WTC11 (cell line): Measurements from ENCODE around the gene ZSCAN21. TPM values are rescaled to one million over a fixed set of nuclear protein-coding genes. Genes with fewer than 3 reads are reported as not detected.

Source experiments
- CREM ChIP-seq: sonication (generic); formaldehyde crosslinking; IDR thresholded peaks from 2 replicates; pipeline ENCODE4 v1.8.1; 2022; ENCODE audit warnings: mild to moderate bottlenecking, missing genetic modification reagents, moderate library complexity
- ELF4 ChIP-seq: sonication (generic); formaldehyde crosslinking; IDR thresholded peaks from 2 replicates; pipeline ENCODE4 v1.8.1; 2022; ENCODE audit warnings: low read depth, mild to moderate bottlenecking, moderate library complexity, missing genetic modification reagents
- ESRRA ChIP-seq: sonication (generic); formaldehyde crosslinking; IDR thresholded peaks from 2 replicates; pipeline ENCODE4 v1.8.1; 2022; ENCODE audit warnings: mild to moderate bottlenecking, missing genetic modification reagents, borderline replicate concordance
- JAZF1 ChIP-seq: fragments of 250-450 bp; sonication (Bioruptor Pico); IDR thresholded peaks from 2 replicates; pipeline ENCODE4 v1.9.0; 2021; ENCODE audit warnings: moderate library complexity, mild to moderate bottlenecking, inconsistent platforms
- KAT7 ChIP-seq: sonication (generic); formaldehyde crosslinking; IDR thresholded peaks from 2 replicates; pipeline ENCODE4 v1.8.1; 2023; ENCODE audit warnings: missing genetic modification reagents, mild to moderate bottlenecking, borderline replicate concordance
- MYBL2 ChIP-seq: sonication (generic); formaldehyde crosslinking; IDR thresholded peaks from 2 replicates; pipeline ENCODE4 v1.8.1; 2023; ENCODE audit warnings: mild to moderate bottlenecking, moderate library complexity, missing genetic modification reagents
- NFATC4 ChIP-seq: fragments of 250-450 bp; sonication (Bioruptor Pico); IDR thresholded peaks from 2 replicates; pipeline ENCODE4 v1.9.0; 2021; ENCODE audit warnings: mild to moderate bottlenecking
- NR1H2 ChIP-seq: sonication (generic); formaldehyde crosslinking; IDR thresholded peaks from 2 replicates; pipeline ENCODE4 v1.9.0; 2021; ENCODE audit warnings: mild to moderate bottlenecking, moderate library complexity, missing genetic modification reagents
- SMAD3 ChIP-seq: sonication (generic); formaldehyde crosslinking; IDR thresholded peaks from 2 replicates; pipeline ENCODE4 v1.8.0; 2022; ENCODE audit warnings: missing genetic modification reagents, mild to moderate bottlenecking, borderline replicate concordance
- TEAD1 ChIP-seq: sonication (generic); formaldehyde crosslinking; IDR thresholded peaks from 2 replicates; pipeline ENCODE4 v1.8.0; 2022; ENCODE audit warnings: mild to moderate bottlenecking, missing genetic modification reagents
- TP53 ChIP-seq: sonication (generic); formaldehyde crosslinking; IDR thresholded peaks from 2 replicates; pipeline ENCODE4 v1.8.1; 2023; ENCODE audit warnings: mild to moderate bottlenecking, missing genetic modification reagents
- ZNF232 ChIP-seq: sonication (generic); formaldehyde crosslinking; IDR thresholded peaks from 2 replicates; pipeline ENCODE4 v1.8.0; 2022; ENCODE audit warnings: mild to moderate bottlenecking, missing genetic modification reagents
- ZNF317 ChIP-seq: sonication (generic); formaldehyde crosslinking; IDR thresholded peaks from 2 replicates; pipeline ENCODE4 v1.8.1; 2023; ENCODE audit warnings: low read depth, mild to moderate bottlenecking, moderate library complexity, missing genetic modification reagents, borderline replicate concordance
- ZNF423 ChIP-seq: fragments of 250-450 bp; sonication (Bioruptor Pico); IDR thresholded peaks from 2 replicates; pipeline ENCODE4 v2.1.2; 2022; ENCODE audit warnings: mild to moderate bottlenecking, moderate library complexity
- total RNA-seq: library from RNA; stranded (reverse); gene quantifications from 3 replicates; pipeline ENCODE4 v1.2.3, GENCODE V29; 2021
- TF ChIP-seq, protein P1 (sequence below): fragments of 250-450 bp; sonication (Bioruptor Pico); IDR thresholded peaks from 2 replicates; pipeline ENCODE4 v1.8.0; 2021; ENCODE audit warnings: mild to moderate bottlenecking
- TF ChIP-seq, protein P2 (sequence below): sonication (generic); formaldehyde crosslinking; IDR thresholded peaks from 2 replicates; pipeline ENCODE4 v1.8.1; 2022; ENCODE audit warnings: missing genetic modification reagents, borderline replicate concordance
- TF ChIP-seq, protein P3 (sequence below): sonication (generic); formaldehyde crosslinking; IDR thresholded peaks from 2 replicates; pipeline ENCODE4 v1.8.1; 2022; ENCODE audit warnings: mild to moderate bottlenecking, missing genetic modification reagents, moderate library complexity, borderline replicate concordance
- TF ChIP-seq, protein P4 (sequence below): fragments of 200-600 bp; IDR thresholded peaks from 2 replicates; pipeline ENCODE4 v1.8.0; 2022; ENCODE audit warnings: antibody characterized with exemption
- TF ChIP-seq, protein P5 (sequence below): sonication (generic); formaldehyde crosslinking; IDR thresholded peaks from 2 replicates; pipeline ENCODE4 v1.8.0; 2022; ENCODE audit warnings: mild to moderate bottlenecking, missing genetic modification reagents
- TF ChIP-seq, protein P6 (sequence below): fragments of 250-450 bp; sonication (Bioruptor Pico); IDR thresholded peaks from 2 replicates; pipeline ENCODE4 v1.9.0; 2021; ENCODE audit warnings: moderate library complexity, mild to moderate bottlenecking, inconsistent platforms, borderline replicate concordance
- TF ChIP-seq, protein P7 (sequence below): fragments of 250-450 bp; sonication (Bioruptor Pico); IDR thresholded peaks from 2 replicates; pipeline ENCODE4 v2.1.2; 2022; ENCODE audit warnings: mild to moderate bottlenecking, moderate library complexity
- TF ChIP-seq, protein P8 (sequence below): sonication (generic); formaldehyde crosslinking; IDR thresholded peaks from 2 replicates; pipeline ENCODE4 v1.8.1; 2023; ENCODE audit warnings: mild to moderate bottlenecking, missing genetic modification reagents, moderate library complexity
- TF ChIP-seq, protein P9 (sequence below): sonication (generic); formaldehyde crosslinking; IDR thresholded peaks from 2 replicates; pipeline ENCODE4 v1.8.1; 2023; ENCODE audit warnings: mild to moderate bottlenecking, missing genetic modification reagents, moderate library complexity
- TF ChIP-seq, protein P10 (sequence below): sonication (generic); formaldehyde crosslinking; IDR thresholded peaks from 2 replicates; pipeline ENCODE4 v1.8.1; 2022; ENCODE audit warnings: low read depth, mild to moderate bottlenecking, moderate library complexity, missing genetic modification reagents, borderline replicate concordance

Gene ZSCAN21
- total RNA-seq, 1 experiment from 2014 or later = 25.5 TPM

DNA sequence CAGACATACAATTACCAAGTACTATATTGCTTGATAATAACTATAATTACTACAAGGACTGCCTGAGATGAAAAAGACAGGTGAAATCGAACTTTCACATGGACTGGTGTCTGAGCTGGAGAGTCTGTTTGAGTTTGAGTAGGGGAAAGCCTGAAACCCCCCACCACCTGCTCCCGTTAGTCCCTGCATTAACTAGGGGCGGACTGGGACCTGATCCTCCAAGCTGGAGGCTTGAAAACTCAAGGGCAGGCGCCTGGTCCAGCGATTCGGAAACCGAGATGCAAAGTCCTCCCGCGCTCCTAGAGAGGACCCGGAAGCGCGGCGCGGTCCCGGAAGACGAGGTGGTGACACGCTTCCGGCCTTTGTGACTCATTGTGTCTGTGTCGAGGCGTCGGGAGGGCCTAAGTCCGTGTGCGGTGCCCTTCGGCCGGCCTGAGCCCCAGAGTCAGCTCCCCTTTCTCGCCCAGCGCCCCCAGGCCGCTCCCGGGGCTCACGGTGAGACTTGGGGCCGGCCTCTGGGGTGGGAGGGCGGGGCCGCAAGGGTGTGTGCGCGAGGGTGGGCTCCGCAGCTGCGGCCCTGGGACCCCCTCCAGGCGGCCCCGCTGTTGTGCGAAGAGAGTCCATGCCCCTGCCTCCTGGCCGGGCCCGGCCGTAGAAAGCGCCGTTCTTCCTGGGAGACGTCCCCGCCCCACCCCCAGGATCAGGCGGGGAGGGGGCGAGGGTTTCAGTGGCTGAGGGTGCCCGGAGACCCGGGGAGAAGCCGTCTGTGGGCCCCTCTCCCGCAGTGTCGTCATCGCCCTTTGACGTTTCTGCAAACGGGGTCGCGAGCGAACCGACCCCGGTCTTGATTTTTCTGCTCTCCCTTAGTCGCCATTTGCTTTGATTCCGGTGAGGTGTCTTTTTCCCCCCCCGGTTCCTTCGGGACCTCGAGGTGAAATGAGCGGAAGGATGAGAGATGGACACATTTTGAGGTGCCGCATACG, 34.1 kb upstream of the ZSCAN21 start, which contains the start of gene ZKSCAN1 (continued):
- TF ChIP-seq, protein P1, sequence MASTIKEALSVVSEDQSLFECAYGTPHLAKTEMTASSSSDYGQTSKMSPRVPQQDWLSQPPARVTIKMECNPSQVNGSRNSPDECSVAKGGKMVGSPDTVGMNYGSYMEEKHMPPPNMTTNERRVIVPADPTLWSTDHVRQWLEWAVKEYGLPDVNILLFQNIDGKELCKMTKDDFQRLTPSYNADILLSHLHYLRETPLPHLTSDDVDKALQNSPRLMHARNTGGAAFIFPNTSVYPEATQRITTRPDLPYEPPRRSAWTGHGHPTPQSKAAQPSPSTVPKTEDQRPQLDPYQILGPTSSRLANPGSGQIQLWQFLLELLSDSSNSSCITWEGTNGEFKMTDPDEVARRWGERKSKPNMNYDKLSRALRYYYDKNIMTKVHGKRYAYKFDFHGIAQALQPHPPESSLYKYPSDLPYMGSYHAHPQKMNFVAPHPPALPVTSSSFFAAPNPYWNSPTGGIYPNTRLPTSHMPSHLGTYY (CRISPR knock-in tag) = no peak
- TF ChIP-seq TEAD1 (CRISPR knock-in tag) = peak; percentile 73; the same call in 1 of the 2 replicates
- TF ChIP-seq ZNF317 (CRISPR knock-in tag) = no peak
- no peak for TF ChIP-seq ESRRA
- TF ChIP-seq, protein P2, sequence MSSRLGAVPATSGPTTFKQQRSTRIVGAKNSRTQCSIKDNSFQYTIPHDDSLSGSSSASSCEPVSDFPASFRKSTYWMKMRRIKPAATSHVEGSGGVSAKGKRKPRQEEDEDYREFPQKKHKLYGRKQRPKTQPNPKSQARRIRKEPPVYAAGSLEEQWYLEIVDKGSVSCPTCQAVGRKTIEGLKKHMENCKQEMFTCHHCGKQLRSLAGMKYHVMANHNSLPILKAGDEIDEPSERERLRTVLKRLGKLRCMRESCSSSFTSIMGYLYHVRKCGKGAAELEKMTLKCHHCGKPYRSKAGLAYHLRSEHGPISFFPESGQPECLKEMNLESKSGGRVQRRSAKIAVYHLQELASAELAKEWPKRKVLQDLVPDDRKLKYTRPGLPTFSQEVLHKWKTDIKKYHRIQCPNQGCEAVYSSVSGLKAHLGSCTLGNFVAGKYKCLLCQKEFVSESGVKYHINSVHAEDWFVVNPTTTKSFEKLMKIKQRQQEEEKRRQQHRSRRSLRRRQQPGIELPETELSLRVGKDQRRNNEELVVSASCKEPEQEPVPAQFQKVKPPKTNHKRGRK (CRISPR knock-in tag) = no peak
- TF ChIP-seq SMAD3 (CRISPR knock-in tag) = no peak
- TF ChIP-seq, protein P3, sequence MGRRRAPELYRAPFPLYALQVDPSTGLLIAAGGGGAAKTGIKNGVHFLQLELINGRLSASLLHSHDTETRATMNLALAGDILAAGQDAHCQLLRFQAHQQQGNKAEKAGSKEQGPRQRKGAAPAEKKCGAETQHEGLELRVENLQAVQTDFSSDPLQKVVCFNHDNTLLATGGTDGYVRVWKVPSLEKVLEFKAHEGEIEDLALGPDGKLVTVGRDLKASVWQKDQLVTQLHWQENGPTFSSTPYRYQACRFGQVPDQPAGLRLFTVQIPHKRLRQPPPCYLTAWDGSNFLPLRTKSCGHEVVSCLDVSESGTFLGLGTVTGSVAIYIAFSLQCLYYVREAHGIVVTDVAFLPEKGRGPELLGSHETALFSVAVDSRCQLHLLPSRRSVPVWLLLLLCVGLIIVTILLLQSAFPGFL (CRISPR knock-in tag) = no peak
- TF ChIP-seq, protein P4, sequence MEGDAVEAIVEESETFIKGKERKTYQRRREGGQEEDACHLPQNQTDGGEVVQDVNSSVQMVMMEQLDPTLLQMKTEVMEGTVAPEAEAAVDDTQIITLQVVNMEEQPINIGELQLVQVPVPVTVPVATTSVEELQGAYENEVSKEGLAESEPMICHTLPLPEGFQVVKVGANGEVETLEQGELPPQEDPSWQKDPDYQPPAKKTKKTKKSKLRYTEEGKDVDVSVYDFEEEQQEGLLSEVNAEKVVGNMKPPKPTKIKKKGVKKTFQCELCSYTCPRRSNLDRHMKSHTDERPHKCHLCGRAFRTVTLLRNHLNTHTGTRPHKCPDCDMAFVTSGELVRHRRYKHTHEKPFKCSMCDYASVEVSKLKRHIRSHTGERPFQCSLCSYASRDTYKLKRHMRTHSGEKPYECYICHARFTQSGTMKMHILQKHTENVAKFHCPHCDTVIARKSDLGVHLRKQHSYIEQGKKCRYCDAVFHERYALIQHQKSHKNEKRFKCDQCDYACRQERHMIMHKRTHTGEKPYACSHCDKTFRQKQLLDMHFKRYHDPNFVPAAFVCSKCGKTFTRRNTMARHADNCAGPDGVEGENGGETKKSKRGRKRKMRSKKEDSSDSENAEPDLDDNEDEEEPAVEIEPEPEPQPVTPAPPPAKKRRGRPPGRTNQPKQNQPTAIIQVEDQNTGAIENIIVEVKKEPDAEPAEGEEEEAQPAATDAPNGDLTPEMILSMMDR = no peak
- no peak for TF ChIP-seq KAT7 (CRISPR knock-in tag)
- TF ChIP-seq, protein P5, sequence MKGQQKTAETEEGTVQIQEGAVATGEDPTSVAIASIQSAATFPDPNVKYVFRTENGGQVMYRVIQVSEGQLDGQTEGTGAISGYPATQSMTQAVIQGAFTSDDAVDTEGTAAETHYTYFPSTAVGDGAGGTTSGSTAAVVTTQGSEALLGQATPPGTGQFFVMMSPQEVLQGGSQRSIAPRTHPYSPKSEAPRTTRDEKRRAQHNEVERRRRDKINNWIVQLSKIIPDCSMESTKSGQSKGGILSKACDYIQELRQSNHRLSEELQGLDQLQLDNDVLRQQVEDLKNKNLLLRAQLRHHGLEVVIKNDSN (CRISPR knock-in tag) = peak; percentile 35; the same call in 1 of the 2 replicates
- no peak for TF ChIP-seq ELF4 (CRISPR knock-in tag)
- no peak for TF ChIP-seq JAZF1
- TF ChIP-seq, protein P6, sequence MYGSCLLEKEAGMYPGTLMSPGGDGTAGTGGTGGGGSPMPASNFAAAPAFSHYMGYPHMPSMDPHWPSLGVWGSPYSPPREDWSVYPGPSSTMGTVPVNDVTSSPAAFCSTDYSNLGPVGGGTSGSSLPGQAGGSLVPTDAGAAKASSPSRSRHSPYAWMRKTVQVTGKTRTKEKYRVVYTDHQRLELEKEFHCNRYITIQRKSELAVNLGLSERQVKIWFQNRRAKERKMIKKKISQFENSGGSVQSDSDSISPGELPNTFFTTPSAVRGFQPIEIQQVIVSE (CRISPR knock-in tag) = no peak
- no peak for TF ChIP-seq TP53 (CRISPR knock-in tag)
- no peak for TF ChIP-seq MYBL2 (CRISPR knock-in tag)
- TF ChIP-seq ZNF423 (CRISPR knock-in tag) = no peak
- TF ChIP-seq, protein P7, sequence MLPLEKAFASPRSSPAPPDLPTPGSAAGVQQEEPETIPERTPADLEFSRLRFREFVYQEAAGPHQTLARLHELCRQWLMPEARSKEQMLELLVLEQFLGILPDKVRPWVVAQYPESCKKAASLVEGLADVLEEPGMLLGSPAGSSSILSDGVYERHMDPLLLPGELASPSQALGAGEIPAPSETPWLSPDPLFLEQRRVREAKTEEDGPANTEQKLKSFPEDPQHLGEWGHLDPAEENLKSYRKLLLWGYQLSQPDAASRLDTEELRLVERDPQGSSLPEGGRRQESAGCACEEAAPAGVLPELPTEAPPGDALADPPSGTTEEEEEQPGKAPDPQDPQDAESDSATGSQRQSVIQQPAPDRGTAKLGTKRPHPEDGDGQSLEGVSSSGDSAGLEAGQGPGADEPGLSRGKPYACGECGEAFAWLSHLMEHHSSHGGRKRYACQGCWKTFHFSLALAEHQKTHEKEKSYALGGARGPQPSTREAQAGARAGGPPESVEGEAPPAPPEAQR = no peak
- TF ChIP-seq, protein P8, sequence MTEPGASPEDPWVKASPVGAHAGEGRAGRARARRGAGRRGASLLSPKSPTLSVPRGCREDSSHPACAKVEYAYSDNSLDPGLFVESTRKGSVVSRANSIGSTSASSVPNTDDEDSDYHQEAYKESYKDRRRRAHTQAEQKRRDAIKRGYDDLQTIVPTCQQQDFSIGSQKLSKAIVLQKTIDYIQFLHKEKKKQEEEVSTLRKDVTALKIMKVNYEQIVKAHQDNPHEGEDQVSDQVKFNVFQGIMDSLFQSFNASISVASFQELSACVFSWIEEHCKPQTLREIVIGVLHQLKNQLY = no peak
- TF ChIP-seq, protein P9, sequence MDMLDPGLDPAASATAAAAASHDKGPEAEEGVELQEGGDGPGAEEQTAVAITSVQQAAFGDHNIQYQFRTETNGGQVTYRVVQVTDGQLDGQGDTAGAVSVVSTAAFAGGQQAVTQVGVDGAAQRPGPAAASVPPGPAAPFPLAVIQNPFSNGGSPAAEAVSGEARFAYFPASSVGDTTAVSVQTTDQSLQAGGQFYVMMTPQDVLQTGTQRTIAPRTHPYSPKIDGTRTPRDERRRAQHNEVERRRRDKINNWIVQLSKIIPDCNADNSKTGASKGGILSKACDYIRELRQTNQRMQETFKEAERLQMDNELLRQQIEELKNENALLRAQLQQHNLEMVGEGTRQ (CRISPR knock-in tag) = no peak
- TF ChIP-seq ZNF232 (CRISPR knock-in tag) = no peak
- peak; percentile 90 for TF ChIP-seq CREM (CRISPR knock-in tag)
- no peak for TF ChIP-seq NFATC4 (CRISPR knock-in tag)
- TF ChIP-seq NR1H2 (CRISPR knock-in tag) = no peak
- TF ChIP-seq, protein P10, sequence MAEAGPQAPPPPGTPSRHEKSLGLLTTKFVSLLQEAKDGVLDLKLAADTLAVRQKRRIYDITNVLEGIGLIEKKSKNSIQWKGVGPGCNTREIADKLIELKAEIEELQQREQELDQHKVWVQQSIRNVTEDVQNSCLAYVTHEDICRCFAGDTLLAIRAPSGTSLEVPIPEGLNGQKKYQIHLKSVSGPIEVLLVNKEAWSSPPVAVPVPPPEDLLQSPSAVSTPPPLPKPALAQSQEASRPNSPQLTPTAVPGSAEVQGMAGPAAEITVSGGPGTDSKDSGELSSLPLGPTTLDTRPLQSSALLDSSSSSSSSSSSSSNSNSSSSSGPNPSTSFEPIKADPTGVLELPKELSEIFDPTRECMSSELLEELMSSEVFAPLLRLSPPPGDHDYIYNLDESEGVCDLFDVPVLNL (CRISPR knock-in tag) = no peak
